ENCODE results near the gene FILIP1. TPM values are rescaled to one million over a fixed set of nuclear protein-coding genes. Genes with fewer than 3 reads are reported as not detected.

Gene FILIP1
- total RNA-seq, 1 donor from 2014 or later, result not detected

DNA sequence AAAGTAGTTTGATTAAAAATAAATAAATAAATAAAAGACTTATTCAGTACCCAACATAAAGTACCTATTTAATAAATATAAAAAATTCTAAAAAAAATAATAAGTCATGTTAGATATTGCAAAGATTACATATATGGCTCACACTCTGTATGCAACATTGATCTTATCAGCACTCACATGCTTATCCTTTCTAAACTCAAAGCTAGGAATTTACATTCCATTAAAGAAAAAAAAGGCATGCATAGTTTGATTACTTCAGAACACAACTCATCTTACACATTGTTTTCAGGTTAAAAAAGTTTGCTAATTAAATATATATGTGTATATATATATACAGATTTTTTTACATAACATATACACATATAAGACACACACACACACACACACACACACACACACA lies 96.4 kb downstream of the FILIP1 start:
- peaks cover 1% of the 10 kb centered on the region for H3K27me3 Mint-ChIP-seq (ENCODE audit: insufficient read depth)
- DNase-seq (ENCODE audit: low spot score), result no peak
- no peaks in the 10 kb centered on the region for H3K4me1 Mint-ChIP-seq (ENCODE audit: low read depth)
- no peaks in the 10 kb centered on the region for H3K36me3 Mint-ChIP-seq (ENCODE audit: low read depth)
- no peak overlapping the region for H3K4me3 Mint-ChIP-seq
- no peak overlapping the region for H3K27ac Mint-ChIP-seq
- intact Hi-C loops (cut with micrococcal nuclease), result no loop called here
- H3K9me3 Mint-ChIP-seq, result no peaks in the 10 kb centered on the region

DNA sequence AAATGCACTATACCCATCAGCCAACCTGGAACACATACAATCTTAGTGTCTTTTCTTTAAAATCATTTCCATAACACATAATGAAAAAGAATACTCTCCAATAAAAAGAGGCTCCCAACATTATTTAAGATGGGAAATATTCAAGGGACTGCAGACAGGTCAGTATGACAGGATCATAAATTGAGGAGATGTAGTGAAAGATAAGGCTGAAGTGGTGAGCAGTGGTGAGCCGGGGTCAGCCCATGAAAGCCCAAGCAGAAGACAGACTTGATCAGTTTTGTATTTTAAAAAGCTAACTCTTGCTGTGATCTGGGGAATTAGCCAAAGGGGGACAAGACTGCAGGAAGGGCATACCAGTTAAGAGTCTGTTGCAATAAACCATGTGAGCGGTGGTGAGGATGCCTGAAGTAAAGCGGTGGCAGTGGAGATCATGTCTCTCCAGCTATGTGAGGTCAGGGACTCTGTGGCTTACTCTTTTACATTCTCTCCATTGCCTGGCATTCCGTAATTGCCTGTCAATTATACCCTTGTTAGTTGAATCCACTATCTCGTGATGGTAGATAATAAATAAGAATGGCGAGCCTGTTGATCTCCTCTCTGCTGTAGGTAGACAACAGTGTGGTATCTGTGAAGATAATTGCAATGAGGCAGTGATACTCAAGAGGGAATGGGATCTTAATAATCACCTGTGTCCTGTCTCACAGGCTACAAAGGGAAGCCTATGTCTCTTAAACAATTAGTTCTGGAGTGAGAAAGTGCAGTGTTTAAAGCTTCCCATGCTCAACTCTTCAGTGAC lies 97.4 kb downstream of the FILIP1 start:
- Mint-ChIP-seq H3K9me3 (no peaks in the 10 kb centered on the region), H3K27ac (no peak overlapping the region), H3K4me1 (ENCODE audit: low read depth) (no peaks in the 10 kb centered on the region), H3K27me3 (ENCODE audit: insufficient read depth) (peaks cover under 1% of the 10 kb centered on the region), H3K4me3 (no peak overlapping the region), H3K36me3 (ENCODE audit: low read depth) (no peaks in the 10 kb centered on the region)
- DNase-seq (ENCODE audit: low spot score), result no peak
- intact Hi-C loops (cut with micrococcal nuclease), result no loop called here

DNA sequence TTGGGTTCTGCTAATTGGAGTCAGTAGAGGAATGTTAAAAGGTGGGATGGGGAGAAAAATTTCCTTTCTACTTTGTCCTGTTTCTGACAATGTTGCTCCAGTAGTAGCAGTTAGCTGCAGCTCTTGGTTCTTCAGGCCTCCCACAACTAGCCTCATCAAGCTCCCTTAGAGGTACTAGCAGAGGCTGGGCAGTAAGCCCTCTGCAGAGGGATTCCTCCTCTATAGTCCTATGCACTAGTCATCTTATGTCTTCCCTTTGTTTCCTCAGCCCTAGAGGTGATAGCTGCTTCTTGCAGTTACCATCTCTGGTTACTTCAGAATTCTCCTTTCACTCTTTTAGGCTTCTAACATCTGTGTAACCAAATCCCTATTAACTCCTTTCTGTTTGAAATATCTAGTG lies 99.8 kb downstream of the FILIP1 start:
- H3K9me3 Mint-ChIP-seq, result no peaks in the 10 kb centered on the region
- no peaks in the 10 kb centered on the region for H3K27me3 Mint-ChIP-seq (ENCODE audit: insufficient read depth)
- H3K4me1 Mint-ChIP-seq (ENCODE audit: low read depth), result no peaks in the 10 kb centered on the region
- intact Hi-C loops (cut with micrococcal nuclease), result no loop called here
- no peak overlapping the region for H3K4me3 Mint-ChIP-seq
- H3K27ac Mint-ChIP-seq, result no peak overlapping the region
- no peaks in the 10 kb centered on the region for H3K36me3 Mint-ChIP-seq (ENCODE audit: low read depth)
- DNase-seq (ENCODE audit: low spot score), result no peak

DNA sequence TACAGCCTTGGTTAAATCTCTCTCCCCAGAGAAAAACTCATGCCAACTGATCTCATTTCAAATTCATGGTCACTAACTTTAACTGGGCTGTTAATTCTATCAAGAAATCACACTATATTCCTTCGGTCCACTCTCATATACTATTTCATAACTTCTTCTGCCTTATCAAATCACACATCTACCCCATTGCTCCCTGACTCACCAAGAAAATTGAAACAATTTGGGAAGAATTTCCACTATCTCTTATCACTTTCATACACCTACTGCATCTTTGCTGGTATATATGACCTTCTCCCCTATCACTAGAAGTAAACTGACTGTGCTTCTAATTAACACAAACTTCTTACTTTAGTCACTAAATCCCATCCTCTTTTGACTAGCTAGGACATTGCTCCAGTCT lies 102.3 kb downstream of the FILIP1 start:
- no peaks in the 10 kb centered on the region for H3K9me3 Mint-ChIP-seq
- H3K4me3 Mint-ChIP-seq, result no peak overlapping the region
- no peaks in the 10 kb centered on the region for H3K27me3 Mint-ChIP-seq (ENCODE audit: insufficient read depth)
- no peak overlapping the region for H3K27ac Mint-ChIP-seq
- no peaks in the 10 kb centered on the region for H3K4me1 Mint-ChIP-seq (ENCODE audit: low read depth)
- H3K36me3 Mint-ChIP-seq (ENCODE audit: low read depth), result no peaks in the 10 kb centered on the region
- DNase-seq (ENCODE audit: low spot score), result no peak
- intact Hi-C loops (cut with micrococcal nuclease), result no loop called here

DNA sequence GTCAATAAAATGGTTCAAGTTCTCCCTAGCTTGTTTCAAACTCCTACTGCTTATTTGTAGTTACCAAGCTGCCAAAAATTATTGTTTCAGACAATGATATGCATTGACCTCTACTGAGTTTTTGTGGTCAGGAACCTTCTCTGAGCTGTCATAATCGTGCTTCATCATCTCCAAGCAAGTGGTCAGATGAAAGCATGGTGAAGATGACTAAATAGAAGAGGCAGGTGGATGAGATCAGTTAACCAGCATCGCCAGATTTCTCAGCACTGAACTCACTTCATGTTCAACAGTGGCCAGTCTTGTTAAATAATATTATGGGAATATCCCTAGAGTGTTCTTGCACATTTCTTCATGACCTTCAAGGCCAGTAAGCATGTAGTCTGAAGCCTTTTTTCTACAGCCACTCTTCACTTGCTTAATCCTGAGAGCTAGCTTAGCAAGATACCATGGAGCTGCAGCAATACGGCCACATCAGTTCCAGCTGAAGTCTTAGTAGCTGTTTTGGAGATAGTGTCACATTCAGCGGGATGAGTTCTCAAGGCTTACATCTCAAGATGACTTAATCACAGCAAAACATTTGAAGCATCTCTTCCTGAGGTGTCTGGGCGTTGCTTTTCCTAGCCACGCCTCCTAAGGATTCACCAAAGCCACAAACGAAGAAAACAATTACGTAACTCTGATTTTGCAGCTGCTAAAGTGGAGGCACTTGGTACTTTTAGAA lies 107.4 kb downstream of the FILIP1 start:
- DNase-seq (ENCODE audit: low spot score), result no peak
- intact Hi-C loops (cut with micrococcal nuclease), result no loop called here
- no peaks in the 10 kb centered on the region for H3K4me1 Mint-ChIP-seq (ENCODE audit: low read depth)
- peaks cover 5% of the 10 kb centered on the region for H3K27me3 Mint-ChIP-seq (ENCODE audit: insufficient read depth)
- H3K27ac Mint-ChIP-seq, result no peak overlapping the region
- H3K36me3 Mint-ChIP-seq (ENCODE audit: low read depth), result no peaks in the 10 kb centered on the region
- no peaks in the 10 kb centered on the region for H3K9me3 Mint-ChIP-seq
- no peak overlapping the region for H3K4me3 Mint-ChIP-seq

DNA sequence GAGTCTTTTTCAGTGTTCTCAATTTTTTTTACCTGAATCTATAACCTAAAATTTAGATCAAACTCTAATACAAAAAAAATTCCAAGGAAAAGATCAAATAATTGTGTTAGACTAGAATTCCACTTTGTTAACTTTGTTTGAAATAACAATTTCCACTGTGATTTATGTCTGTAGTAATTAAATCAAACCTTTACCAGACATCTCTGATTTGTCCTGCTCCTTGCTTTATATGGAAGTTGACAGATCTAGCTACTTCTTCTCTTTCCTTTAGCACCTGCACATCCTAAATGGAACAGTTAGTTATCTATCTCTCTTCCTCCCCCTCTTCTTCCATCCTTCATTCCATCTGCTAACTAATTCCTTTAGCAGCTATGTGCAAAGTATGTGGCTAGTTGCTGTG lies 109.5 kb downstream of the FILIP1 start:
- H3K36me3 Mint-ChIP-seq (ENCODE audit: low read depth), result no peaks in the 10 kb centered on the region
- H3K4me3 Mint-ChIP-seq, result no peak overlapping the region
- no peaks in the 10 kb centered on the region for H3K9me3 Mint-ChIP-seq
- peaks cover 6% of the 10 kb centered on the region for H3K27me3 Mint-ChIP-seq (ENCODE audit: insufficient read depth)
- intact Hi-C loops (cut with micrococcal nuclease), result no loop called here
- H3K4me1 Mint-ChIP-seq (ENCODE audit: low read depth), result no peaks in the 10 kb centered on the region
- no peak for DNase-seq (ENCODE audit: low spot score)
- H3K27ac Mint-ChIP-seq, result no peak overlapping the region

DNA sequence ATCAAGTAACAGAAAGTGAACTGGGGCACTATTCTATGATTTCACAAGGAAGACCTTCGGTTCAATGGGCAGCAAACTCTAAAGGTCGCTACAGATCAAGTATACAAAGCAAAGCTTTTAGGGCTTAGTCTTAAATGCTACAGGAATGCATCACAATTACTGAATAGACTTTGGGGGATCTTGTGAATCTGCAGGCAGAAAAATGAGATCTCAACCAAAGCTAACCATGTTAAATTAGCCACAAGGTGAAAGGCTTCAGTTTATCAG lies 111.0 kb downstream of the FILIP1 start:
- DNase-seq (ENCODE audit: low spot score), result no peak
- no peak overlapping the region for H3K27ac Mint-ChIP-seq
- intact Hi-C loops (cut with micrococcal nuclease), result no loop called here
- H3K36me3 Mint-ChIP-seq (ENCODE audit: low read depth), result no peaks in the 10 kb centered on the region
- H3K27me3 Mint-ChIP-seq (ENCODE audit: insufficient read depth), result peaks cover 6% of the 10 kb centered on the region
- no peak overlapping the region for H3K4me3 Mint-ChIP-seq
- no peaks in the 10 kb centered on the region for H3K4me1 Mint-ChIP-seq (ENCODE audit: low read depth)
- H3K9me3 Mint-ChIP-seq, result no peaks in the 10 kb centered on the region

DNA sequence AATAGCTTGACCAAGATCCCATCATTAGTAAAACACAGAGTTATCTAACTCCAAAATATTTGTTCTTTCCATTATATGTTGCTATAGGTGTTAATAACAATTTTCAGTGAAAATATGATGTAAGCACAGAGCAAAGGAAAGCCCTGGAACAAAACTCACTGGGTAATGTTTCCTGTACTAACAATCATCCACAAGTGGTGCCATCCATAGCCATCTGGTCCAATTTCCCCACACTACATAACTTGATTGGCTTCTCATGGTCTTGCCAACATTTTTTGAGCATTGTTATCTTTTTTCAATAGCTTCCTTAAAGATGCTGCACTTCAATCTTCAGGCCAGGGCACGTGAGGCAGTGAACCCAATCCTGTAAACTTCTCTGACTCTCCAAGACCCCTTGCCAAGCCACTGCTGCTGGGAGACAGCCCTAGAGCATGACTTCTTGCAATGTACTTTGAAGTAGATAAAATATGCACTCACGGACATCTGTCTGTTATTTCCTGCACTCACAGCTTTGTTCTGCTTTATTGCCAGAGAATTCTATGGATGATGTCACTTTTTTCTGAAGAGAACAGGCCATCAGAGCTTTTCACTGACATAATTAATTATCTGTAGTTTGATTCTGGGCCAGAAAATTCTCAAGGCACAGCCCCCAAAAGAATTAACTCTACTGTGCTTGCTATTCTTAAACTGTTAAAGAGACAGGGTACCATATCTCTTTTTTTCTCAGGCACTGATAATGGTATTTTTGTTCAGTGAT lies 111.5 kb downstream of the FILIP1 start:
- Mint-ChIP-seq H3K27me3 (ENCODE audit: insufficient read depth) (peaks cover 6% of the 10 kb centered on the region), H3K4me3 (no peak overlapping the region), H3K4me1 (ENCODE audit: low read depth) (no peaks in the 10 kb centered on the region), H3K9me3 (no peaks in the 10 kb centered on the region), H3K36me3 (ENCODE audit: low read depth) (no peaks in the 10 kb centered on the region), H3K27ac (no peak overlapping the region)
- intact Hi-C loops (cut with micrococcal nuclease), result no loop called here
- no peak for DNase-seq (ENCODE audit: low spot score)

DNA sequence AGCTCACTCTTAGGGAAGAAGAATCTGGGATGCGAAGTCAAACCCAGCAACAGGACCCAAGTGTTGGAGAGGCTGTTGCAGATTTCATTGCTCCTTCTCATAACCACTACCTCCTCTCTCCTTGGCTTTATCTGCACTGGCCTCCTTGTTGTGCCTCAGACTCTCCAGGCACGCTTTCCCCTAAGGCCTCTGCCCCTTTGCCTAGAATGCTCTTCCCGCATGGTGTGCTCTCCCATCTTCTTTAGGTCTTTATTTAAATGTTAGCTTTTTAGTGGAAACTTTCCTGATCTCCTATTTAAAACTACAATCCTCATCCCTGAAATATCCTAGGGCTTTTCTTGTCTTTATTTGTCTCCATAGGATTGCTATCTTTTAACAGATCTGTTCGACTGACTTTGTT lies 114.1 kb downstream of the FILIP1 start:
- H3K27me3 Mint-ChIP-seq (ENCODE audit: insufficient read depth), result peaks cover 10% of the 10 kb centered on the region
- H3K4me3 Mint-ChIP-seq, result no peak overlapping the region

DNA sequence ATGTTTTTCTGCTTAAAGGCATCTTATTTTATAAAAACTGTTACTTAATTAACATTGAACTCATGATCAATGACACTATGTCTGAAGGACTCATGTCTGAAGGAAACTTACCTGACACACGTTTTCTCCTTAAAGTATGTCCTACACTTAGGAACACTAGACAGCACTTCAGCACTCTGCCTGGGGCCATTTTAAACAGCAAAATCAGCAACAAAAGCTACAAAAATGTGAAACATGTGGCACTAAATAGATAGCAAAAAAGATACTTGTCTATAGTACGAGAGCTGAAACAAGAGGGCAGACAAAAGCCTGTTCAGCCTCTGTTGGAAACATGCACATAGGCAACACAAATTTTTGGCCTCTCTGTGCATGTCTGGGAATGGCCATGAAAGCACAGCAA lies 115.5 kb downstream of the FILIP1 start:
- intact Hi-C loops (cut with micrococcal nuclease), result no loop called here
- H3K27ac Mint-ChIP-seq, result no peak overlapping the region
- peaks cover 8% of the 10 kb centered on the region for H3K27me3 Mint-ChIP-seq (ENCODE audit: insufficient read depth)
- DNase-seq (ENCODE audit: low spot score), result no peak
- H3K4me3 Mint-ChIP-seq, result no peak overlapping the region
- no peaks in the 10 kb centered on the region for H3K36me3 Mint-ChIP-seq (ENCODE audit: low read depth)
- H3K9me3 Mint-ChIP-seq, result no peaks in the 10 kb centered on the region
- H3K4me1 Mint-ChIP-seq (ENCODE audit: low read depth), result no peaks in the 10 kb centered on the region

More for the DNA sequence above, 114.1 kb downstream of the FILIP1 start:
- Mint-ChIP-seq H3K9me3 (no peaks in the 10 kb centered on the region), H3K27ac (no peak overlapping the region), H3K36me3 (ENCODE audit: low read depth) (no peaks in the 10 kb centered on the region), H3K4me1 (ENCODE audit: low read depth) (no peaks in the 10 kb centered on the region)
- no peak for DNase-seq (ENCODE audit: low spot score)
- intact Hi-C loops (cut with micrococcal nuclease), result no loop called here

DNA sequence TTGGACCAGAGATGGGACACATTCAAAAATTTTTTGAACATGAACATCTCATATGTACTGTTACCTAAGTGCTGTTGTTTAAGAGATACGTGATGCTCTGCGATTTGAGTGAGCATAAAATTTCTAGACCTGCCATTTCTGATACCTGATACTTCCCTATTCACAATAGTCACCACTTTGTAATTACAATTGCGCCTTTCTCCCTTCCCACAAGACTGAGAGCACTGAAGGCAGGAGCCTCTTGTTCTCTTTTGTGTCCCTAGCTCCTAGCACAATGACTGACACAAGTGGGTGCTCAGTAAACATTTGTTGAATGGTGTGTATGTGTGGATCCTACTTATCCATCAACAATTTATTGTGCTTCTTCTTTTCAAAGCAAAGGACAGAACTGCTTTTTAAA lies 116.2 kb downstream of the FILIP1 start:
- Mint-ChIP-seq H3K9me3 (no peaks in the 10 kb centered on the region), H3K27ac (no peak overlapping the region), H3K4me3 (no peak overlapping the region), H3K4me1 (ENCODE audit: low read depth) (no peaks in the 10 kb centered on the region), H3K27me3 (ENCODE audit: insufficient read depth) (peaks cover 8% of the 10 kb centered on the region), H3K36me3 (ENCODE audit: low read depth) (no peaks in the 10 kb centered on the region)
- DNase-seq (ENCODE audit: low spot score), result no peak
- intact Hi-C loops (cut with micrococcal nuclease), result no loop called here

DNA sequence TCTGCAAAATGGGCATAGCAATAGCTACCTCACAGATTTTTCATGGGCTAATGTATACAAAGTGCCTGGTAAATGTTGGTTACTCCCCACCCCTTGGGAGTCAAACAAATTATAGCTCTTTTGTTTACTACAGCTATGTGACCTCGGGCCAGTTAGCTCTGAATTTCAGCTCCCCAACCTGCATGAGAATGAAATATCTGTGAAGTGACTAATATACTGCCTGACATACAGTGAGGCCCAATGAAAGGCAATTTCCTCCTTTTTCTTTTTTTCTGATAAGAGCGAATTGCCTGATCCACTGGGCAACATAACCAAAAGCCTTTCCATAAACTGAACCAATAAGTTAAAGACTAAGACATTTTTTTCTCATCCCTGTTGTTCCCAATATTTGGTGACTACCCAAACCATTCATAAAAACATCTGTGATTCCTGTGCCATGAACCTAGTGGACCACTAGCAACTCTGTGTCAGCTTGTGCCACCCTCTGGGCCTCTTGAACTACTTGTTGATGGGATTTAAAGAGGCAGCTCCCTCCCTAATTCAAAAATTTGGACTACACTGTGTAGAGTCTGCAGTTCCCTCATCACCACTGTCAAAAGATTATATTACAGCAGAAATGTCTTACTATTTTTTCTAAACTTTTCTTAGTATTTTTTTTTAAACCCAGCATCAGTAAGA lies 117.1 kb downstream of the FILIP1 start:
- no peaks in the 10 kb centered on the region for H3K36me3 Mint-ChIP-seq (ENCODE audit: low read depth)
- H3K27ac Mint-ChIP-seq, result no peak overlapping the region
- no peaks in the 10 kb centered on the region for H3K4me1 Mint-ChIP-seq (ENCODE audit: low read depth)
- H3K27me3 Mint-ChIP-seq (ENCODE audit: insufficient read depth), result peaks cover 8% of the 10 kb centered on the region
- no peak for DNase-seq (ENCODE audit: low spot score)
- intact Hi-C loops (cut with micrococcal nuclease), result no loop called here
- no peaks in the 10 kb centered on the region for H3K9me3 Mint-ChIP-seq
- no peak overlapping the region for H3K4me3 Mint-ChIP-seq

DNA sequence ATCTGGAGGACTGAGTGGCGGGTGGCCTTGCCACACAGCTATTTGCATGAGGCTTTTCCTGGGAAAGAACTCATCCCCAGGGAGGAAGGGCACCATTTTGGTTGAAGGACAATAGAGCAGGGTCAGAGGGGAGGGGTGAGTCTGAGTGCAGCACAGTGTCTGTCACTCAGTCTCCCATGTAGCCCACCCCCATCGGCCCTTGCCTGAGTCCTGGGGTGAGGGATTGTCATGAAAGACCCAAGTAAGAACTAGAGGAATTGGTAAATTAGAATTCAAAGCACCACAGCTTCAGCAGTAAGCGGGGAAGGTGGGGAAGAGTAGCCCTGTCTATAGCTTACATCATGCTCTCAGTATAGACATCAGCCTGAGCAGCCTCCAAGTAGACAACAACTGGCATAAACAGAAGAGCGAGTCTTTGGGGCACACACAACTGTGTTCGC lies 118.6 kb downstream of the FILIP1 start:
- intact Hi-C loops (cut with micrococcal nuclease), result no loop called here
- H3K27ac Mint-ChIP-seq, result no peak overlapping the region
- no peak overlapping the region for H3K4me3 Mint-ChIP-seq
- H3K27me3 Mint-ChIP-seq (ENCODE audit: insufficient read depth), result peaks cover 5% of the 10 kb centered on the region
- no peaks in the 10 kb centered on the region for H3K4me1 Mint-ChIP-seq (ENCODE audit: low read depth)
- DNase-seq (ENCODE audit: low spot score), result no peak
- H3K36me3 Mint-ChIP-seq (ENCODE audit: low read depth), result no peaks in the 10 kb centered on the region
- H3K9me3 Mint-ChIP-seq, result no peaks in the 10 kb centered on the region

Data from activated T-helper 1 cell treated with anti-CD3 and anti-CD28 coated beads, Interleukin-12 subunit alpha, Interleukin-12 subunit beta, Interleukin-2, Interleukin-4 antibody, amounts not matched to agents 30 ng/mL and 10 ng/mL and 1 ng/mL, durations not matched to agents 14 hours and 24 hours and 36 hours (primary cell).